H1 (cell line): ENCODE results near the gene KCNJ5. TPM values are rescaled to one million over a fixed set of nuclear protein-coding genes. Genes with fewer than 3 reads are reported as not detected.

ENCODE experiments used
- CTCF ChIA-PET: fragments of 300-600 bp; sonication (Branson Sonifier 250); formaldehyde crosslinking; loops from one replicate; lab custom pipeline; 2021; ENCODE audit not compliant: partially characterized antibody; lab: Charles Lee
- POLR2A ChIA-PET: fragments of 300-600 bp; sonication (Branson Sonifier 250); formaldehyde crosslinking; loops from one replicate; lab custom pipeline; 2021; ENCODE audit warnings: inconsistent platforms; ENCODE audit not compliant: partially characterized antibody; lab: Charles Lee
- DNase-seq, 2 experiments: peaks; one replicate each; pipeline versions ENCODE4 v3.0.0 to v3.0.0-alpha.2; 2010 to 2022; ENCODE audit warnings: low spot score in 2 of 2, low read depth in 1 of 2, mixed read lengths in 1 of 2
- FAIRE-seq: peaks from 2 replicates; lab custom pipeline; 2011; peaks lifted over from hg19 to GRCh38; lab: Jason Lieb, UNC
- H2AFZ ChIP-seq: 2 replicates; pipeline ENCODE4 v1.8.1; 2012; ENCODE audit warnings: low read length, inconsistent platforms
- H2AK5ac ChIP-seq: 2 replicates; pipeline ENCODE4 v1.6.1; 2013; ENCODE audit warnings: low read depth, low read length
- H2BK120ac ChIP-seq: replicated peaks from 2 replicates; pipeline ENCODE3; 2013; ENCODE audit warnings: low read depth, low read length, inconsistent platforms
- H2BK12ac ChIP-seq: 2 replicates; pipeline ENCODE4 v1.6.1; 2013; ENCODE audit warnings: low read depth, low read length
- H2BK15ac ChIP-seq: 2 replicates; pipeline ENCODE4 v1.6.1; 2013; ENCODE audit warnings: low read length
- H2BK20ac ChIP-seq: 2 replicates; pipeline ENCODE4 v1.6.1; 2013; ENCODE audit warnings: low read length
- H2BK5ac ChIP-seq: 2 replicates; pipeline ENCODE4 v1.6.1; 2013; ENCODE audit warnings: low read depth, low read length
- H3K14ac ChIP-seq: 2 replicates; pipeline ENCODE4 v1.6.1; 2013; ENCODE audit warnings: inconsistent platforms; ENCODE audit not compliant: insufficient read length
- H3K18ac ChIP-seq: 2 replicates; pipeline ENCODE4 v1.6.1; 2013; ENCODE audit warnings: low read length; ENCODE audit errors: extremely low read depth
- H3K23ac ChIP-seq: 2 replicates; pipeline ENCODE4 v1.6.1; 2013; ENCODE audit warnings: inconsistent platforms; ENCODE audit not compliant: insufficient read length
- H3K23me2 ChIP-seq: 2 replicates; pipeline ENCODE4 v1.6.1; 2013; ENCODE audit warnings: low read depth, low read length
- H3K27ac ChIP-seq: 2 replicates; pipeline ENCODE4 v1.6.1; 2011; ENCODE audit warnings: low read depth, low read length, inconsistent platforms
- H3K27me3 ChIP-seq, 4 experiments: replicated peaks in 1 of 4; 1 replicate in 1 of 4; 2 replicates in 3 of 4; pipeline versions ENCODE4 v1.6.1 to v1.8.1; 2011 to 2013; ENCODE audit warnings: low read length in 3 of 4, mild to moderate bottlenecking in 3 of 4, inconsistent platforms in 2 of 4, mixed read lengths in 2 of 4, moderate library complexity in 1 of 4; ENCODE audit not compliant: control insufficient read depth in 3 of 4, insufficient read depth in 3 of 4; ENCODE audit errors: extremely low read depth in 1 of 4
- H3K36me3 ChIP-seq, 4 experiments: 2 replicates each; pipeline versions ENCODE4 v1.6.1 to v1.8.1; 2011 to 2013; ENCODE audit warnings: mild to moderate bottlenecking in 4 of 4, low read length in 3 of 4, moderate library complexity in 2 of 4, control low read depth in 1 of 4, inconsistent platforms in 1 of 4; ENCODE audit not compliant: insufficient read depth in 4 of 4, control insufficient read depth in 2 of 4
- H3K4ac ChIP-seq: replicated peaks from 2 replicates; pipeline ENCODE3; 2013; ENCODE audit warnings: low read length, low read depth, mixed read lengths, inconsistent platforms; ENCODE audit not compliant: insufficient read length
- H3K4me1 ChIP-seq, 4 experiments: replicated peaks in 1 of 4; 1 replicate in 1 of 4; 2 replicates in 3 of 4; pipeline versions ENCODE4 v1.6.1 to v1.8.1; 2011 to 2013; ENCODE audit warnings: low read length in 3 of 4, inconsistent platforms in 2 of 4, mixed read lengths in 1 of 4; ENCODE audit not compliant: insufficient read depth in 4 of 4, control insufficient read depth in 3 of 4
- H3K4me2 ChIP-seq, 2 experiments: 2 replicates each; pipeline versions ENCODE4 v1.6.1 to v1.8.1; 2011 to 2013; ENCODE audit warnings: low read depth in 2 of 2, low read length in 2 of 2, control low read depth in 1 of 2, inconsistent platforms in 1 of 2, mild to moderate bottlenecking in 1 of 2; ENCODE audit not compliant: insufficient read depth in 1 of 2
- H3K4me3 ChIP-seq, 4 experiments: fragments of 200-600, 300-600 bp in 1 of 4; sonication (generic), shearing (Covaris generic), sonication (Bioruptor Twin) in 1 of 4; 2 replicates each; pipeline versions ENCODE4 v1.5.1 to v1.8.1; 2011 to 2016; ENCODE audit warnings: low read length in 4 of 4, low read depth in 3 of 4, control low read depth in 2 of 4, inconsistent platforms in 2 of 4, mild to moderate bottlenecking in 2 of 4, mixed read lengths in 1 of 4, moderate library complexity in 1 of 4; ENCODE audit not compliant: insufficient read depth in 2 of 4; ENCODE audit errors: extremely low read depth in 1 of 4
- H3K56ac ChIP-seq: replicated peaks from 2 replicates; pipeline ENCODE3; 2013; ENCODE audit warnings: low read depth, mild to moderate bottlenecking, mixed read lengths, low read length, inconsistent platforms; ENCODE audit not compliant: insufficient read length
- H3K79me1 ChIP-seq: 2 replicates; pipeline ENCODE4 v1.6.1; 2013; ENCODE audit warnings: low read depth, low read length, control low read depth
- H3K79me2 ChIP-seq, 2 experiments: 2 replicates each; pipeline versions ENCODE4 v1.6.1 to v1.8.1; 2012 to 2013; ENCODE audit warnings: low read length in 2 of 2, mild to moderate bottlenecking in 2 of 2, inconsistent platforms in 1 of 2; ENCODE audit not compliant: insufficient read depth in 2 of 2, control insufficient read depth in 1 of 2
- H3K9ac ChIP-seq, 4 experiments: replicated peaks in 1 of 4; 1 replicate in 1 of 4; 2 replicates in 3 of 4; pipeline versions ENCODE4 v1.6.1 to v1.8.1; 2011 to 2013; ENCODE audit warnings: low read depth in 3 of 4, low read length in 3 of 4, control low read depth in 2 of 4, mild to moderate bottlenecking in 2 of 4, moderate library complexity in 2 of 4, inconsistent platforms in 1 of 4; ENCODE audit errors: extremely low read depth in 1 of 4
- H3K9me3 ChIP-seq, 2 experiments: 2 replicates each; pipeline versions ENCODE4 v1.6.1 to v1.8.1; 2012 to 2013; ENCODE audit warnings: mild to moderate bottlenecking in 2 of 2, moderate library complexity in 2 of 2, control low read depth in 1 of 2, inconsistent platforms in 1 of 2, low read depth in 1 of 2, low read length in 1 of 2, mixed read lengths in 1 of 2; ENCODE audit not compliant: insufficient read depth in 2 of 2
- H4K20me1 ChIP-seq, 2 experiments: replicated peaks in 1 of 2; 2 replicates each; pipeline versions ENCODE3 to v1.8.1; 2011 to 2013; ENCODE audit warnings: inconsistent platforms in 2 of 2, low read length in 2 of 2, mild to moderate bottlenecking in 1 of 2; ENCODE audit not compliant: insufficient read depth in 2 of 2, control insufficient read depth in 1 of 2
- H4K5ac ChIP-seq: 2 replicates; pipeline ENCODE4 v1.6.1; 2013; ENCODE audit warnings: low read length, low read depth, mixed read lengths, inconsistent platforms; ENCODE audit not compliant: insufficient read length
- H4K8ac ChIP-seq: 2 replicates; pipeline ENCODE4 v1.8.0; 2013; ENCODE audit warnings: mild to moderate bottlenecking, moderate library complexity, low read length, inconsistent platforms; ENCODE audit not compliant: insufficient read depth; ENCODE audit errors: extremely low read depth
- H4K91ac ChIP-seq: replicated peaks from 2 replicates; pipeline ENCODE3; 2013; ENCODE audit warnings: low read length, mixed read lengths, inconsistent platforms; ENCODE audit not compliant: insufficient read length
- BACH1 ChIP-seq: IDR thresholded peaks from 2 replicates; pipeline ENCODE4 v1.6.1; 2012; ENCODE audit warnings: low read length, improper control_type of control experiment
- EZH2 ChIP-seq: fragments of 200-600 bp; sonication (generic); IDR thresholded peaks from 2 replicates; pipeline ENCODE4 v1.7.1; 2012; ENCODE audit warnings: low read depth, mild to moderate bottlenecking, moderate library complexity, low read length, inconsistent platforms; ENCODE audit not compliant: severe bottlenecking
- FOSL1 ChIP-seq: IDR thresholded peaks from 2 replicates; pipeline ENCODE4 v1.6.1; 2011; ENCODE audit warnings: mild to moderate bottlenecking, low read depth, low read length, moderate library complexity; ENCODE audit not compliant: insufficient read depth
- JUND ChIP-seq: IDR thresholded peaks from 2 replicates; pipeline ENCODE4 v1.6.1; 2011; ENCODE audit warnings: mild to moderate bottlenecking, improper control_type of control experiment, low read length
- KDM1A ChIP-seq: fragments of 200-600, 300-600 bp; sonication (generic); IDR thresholded peaks from 2 replicates; pipeline ENCODE4 v1.7.1; 2016; ENCODE audit warnings: mild to moderate bottlenecking, low read length, borderline replicate concordance
- NRF1 ChIP-seq: IDR thresholded peaks from 2 replicates; pipeline ENCODE4 v1.6.1; 2011; ENCODE audit warnings: mild to moderate bottlenecking, low read depth, low read length, improper control_type of control experiment
- SIRT6 ChIP-seq: IDR thresholded peaks from one replicate; pipeline ENCODE4 v1.7.1; 2012; ENCODE audit warnings: low read length, inconsistent platforms
- SP2 ChIP-seq: IDR thresholded peaks from 2 replicates; pipeline ENCODE4 v1.6.1; 2012; ENCODE audit warnings: mild to moderate bottlenecking, low read length, inconsistent platforms
- SRF ChIP-seq: IDR thresholded peaks from 2 replicates; pipeline ENCODE4 v1.6.1; 2011; ENCODE audit warnings: mild to moderate bottlenecking, low read depth, low read length, moderate library complexity
- TCF12 ChIP-seq: IDR thresholded peaks from 2 replicates; pipeline ENCODE4 v1.6.1; 2011; ENCODE audit warnings: low read depth, mild to moderate bottlenecking, low read length
- WGBS, 2 experiments: shearing (Covaris generic) in 1 of 2; methylation state at CpG; one replicate each; pipeline versions ENCODE4 v1.1.6 to v1.1.7; 2013 to 2015; ENCODE audit warnings: low lambda C conversion rate in 2 of 2, mixed read lengths in 2 of 2, inconsistent platforms in 1 of 2, low coverage in 1 of 2, missing lambda C conversion rate in 1 of 2; ENCODE audit not compliant: insufficient replicate concordance in 2 of 2, insufficient coverage in 1 of 2, insufficient read length in 1 of 2; ENCODE audit errors: extremely low coverage in 1 of 2, missing lambda C conversion rate in 1 of 2; 5-methylcytosine and 5-hydroxymethylcytosine counted together
- polyA plus RNA-seq, 7 experiments: library from polyadenylated mRNA; depleted of rRNA in 3 of 7; stranded (reverse) in 5 of 7; unstranded in 2 of 7; fragments of >200 nt in 5 of 7; fragments of 200-250 nt in 2 of 7; gene quantifications; 1 replicate in 5 of 7; 2 replicates in 1 of 7; 4 replicates in 1 of 7; pipeline versions ENCODE4 v1.2.1 to v1.2.3, GENCODE V29; 2011 to 2013; ENCODE audit warnings: missing spikeins in 2 of 7, mixed read lengths in 2 of 7
- total RNA-seq: library from RNA; stranded (reverse); fragmentation: NEBNext Ultra II Directional; extraction: Animal tissue kit (Norgen Biotek cat#: 25700); gene quantifications from 2 replicates; pipeline ENCODE4 v1.2.1, GENCODE V29; 2021
- TF ChIP-seq, protein P1 (sequence below), 3 experiments: IDR thresholded peaks; 1 replicate in 2 of 3; 2 replicates in 1 of 3; pipeline versions ENCODE4 v1.5.1 to v1.6.1; 2011; ENCODE audit warnings: low read length in 3 of 3, mild to moderate bottlenecking in 3 of 3, inconsistent platforms in 2 of 3, low read depth in 1 of 3, moderate library complexity in 1 of 3; ENCODE audit not compliant: insufficient read depth in 1 of 3; ENCODE audit errors: control extremely low read depth in 1 of 3
- TF ChIP-seq, protein P2 (sequence below): IDR thresholded peaks from 2 replicates; pipeline ENCODE4 v1.6.1; 2011; ENCODE audit warnings: low read depth, mild to moderate bottlenecking, low read length; ENCODE audit not compliant: insufficient read depth

KCNJ5 gene
- total and polyA plus RNA-seq, 2 of the 8 experiments (the other 6 are each of a cell fraction or from before 2014, with no cell fraction given) = 0.05 TPM; not detected in 1

DNA sequence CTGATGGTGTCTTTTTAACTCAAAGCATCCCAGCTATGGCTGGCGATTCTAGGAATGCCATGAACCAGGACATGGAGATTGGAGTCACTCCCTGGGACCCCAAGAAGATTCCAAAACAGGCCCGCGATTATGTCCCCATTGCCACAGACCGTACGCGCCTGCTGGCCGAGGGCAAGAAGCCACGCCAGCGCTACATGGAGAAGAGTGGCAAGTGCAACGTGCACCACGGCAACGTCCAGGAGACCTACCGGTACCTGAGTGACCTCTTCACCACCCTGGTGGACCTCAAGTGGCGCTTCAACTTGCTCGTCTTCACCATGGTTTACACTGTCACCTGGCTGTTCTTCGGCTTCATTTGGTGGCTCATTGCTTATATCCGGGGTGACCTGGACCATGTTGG is 20.1 kb downstream of the KCNJ5 start:
- Histone ChIP-seq H3K23ac (no peak overlapping the region), H3K9ac (no peak overlapping the region), H4K5ac (no peak overlapping the region), H3K27ac (no peak overlapping the region), H2BK20ac (no peak overlapping the region), H3K4me3 (no peak overlapping the region), H3K56ac (no peak overlapping the region), H3K36me3 (no peaks in the 10 kb centered on the region), H4K20me1 (no peaks in the 10 kb centered on the region), H2BK5ac (no peak overlapping the region), H2BK120ac (no peak overlapping the region), H3K14ac (no peak overlapping the region), H3K79me1 (no peaks in the 10 kb centered on the region), H3K18ac (no peak overlapping the region), H2AFZ (no peak overlapping the region), H3K27me3 (peaks cover under 1 to 20% (median 12%) of the 10 kb centered on the region in 4 experiments), H2BK12ac (no peak overlapping the region), H3K4me2 (no peak overlapping the region), H2AK5ac (no peak overlapping the region), H3K79me2 (no peaks in the 10 kb centered on the region), H3K23me2 (peaks cover 8% of the 10 kb centered on the region; the same call in 1 of the 2 replicates), H4K91ac (no peak overlapping the region), H4K8ac (no peak overlapping the region), H3K4me1 (no peaks in the 10 kb centered on the region), H3K9me3 (peaks cover 0 to 4% of the 10 kb centered on the region in 2 experiments; a peak in 2 of 4 replicates), H2BK15ac (no peak overlapping the region), H3K4ac (no peak overlapping the region)
- no peak for DNase-seq
- CTCF ChIA-PET = interaction anchor here (1.7 to 14.9 kb wide), 3 partner anchors 22 to 38 kb away, joined by 5 to 332 read pairs (median 108); partner anchors contain the start of genes KCNJ5 and TP53AIP1
- no peak for FAIRE-seq
- POLR2A ChIA-PET = no interaction called here
- 97% methylated on average over 16 of the region's 17 CpGs; no CpG with 5 or more reads in 1 of the 2 experiments for WGBS, 2 experiments
- TF ChIP-seq NRF1 = no peak
- TF ChIP-seq BACH1 = no peak
- TF ChIP-seq, protein P1, sequence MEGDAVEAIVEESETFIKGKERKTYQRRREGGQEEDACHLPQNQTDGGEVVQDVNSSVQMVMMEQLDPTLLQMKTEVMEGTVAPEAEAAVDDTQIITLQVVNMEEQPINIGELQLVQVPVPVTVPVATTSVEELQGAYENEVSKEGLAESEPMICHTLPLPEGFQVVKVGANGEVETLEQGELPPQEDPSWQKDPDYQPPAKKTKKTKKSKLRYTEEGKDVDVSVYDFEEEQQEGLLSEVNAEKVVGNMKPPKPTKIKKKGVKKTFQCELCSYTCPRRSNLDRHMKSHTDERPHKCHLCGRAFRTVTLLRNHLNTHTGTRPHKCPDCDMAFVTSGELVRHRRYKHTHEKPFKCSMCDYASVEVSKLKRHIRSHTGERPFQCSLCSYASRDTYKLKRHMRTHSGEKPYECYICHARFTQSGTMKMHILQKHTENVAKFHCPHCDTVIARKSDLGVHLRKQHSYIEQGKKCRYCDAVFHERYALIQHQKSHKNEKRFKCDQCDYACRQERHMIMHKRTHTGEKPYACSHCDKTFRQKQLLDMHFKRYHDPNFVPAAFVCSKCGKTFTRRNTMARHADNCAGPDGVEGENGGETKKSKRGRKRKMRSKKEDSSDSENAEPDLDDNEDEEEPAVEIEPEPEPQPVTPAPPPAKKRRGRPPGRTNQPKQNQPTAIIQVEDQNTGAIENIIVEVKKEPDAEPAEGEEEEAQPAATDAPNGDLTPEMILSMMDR (IDR thresholded peaks at IDR 0.05; ENCODE audit: control extremely low read depth in 1 of 3, insufficient read depth in 1 of 3, low read depth in 1 of 3, low read length in 3 of 3) = no peak
- TF ChIP-seq TCF12 = no peak
- TF ChIP-seq SP2 = no peak
- no peak for TF ChIP-seq SRF
- no peak for TF ChIP-seq JUND
- TF ChIP-seq, protein P2, sequence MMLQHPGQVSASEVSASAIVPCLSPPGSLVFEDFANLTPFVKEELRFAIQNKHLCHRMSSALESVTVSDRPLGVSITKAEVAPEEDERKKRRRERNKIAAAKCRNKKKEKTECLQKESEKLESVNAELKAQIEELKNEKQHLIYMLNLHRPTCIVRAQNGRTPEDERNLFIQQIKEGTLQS = no peak
- TF ChIP-seq SIRT6 = no peak
- TF ChIP-seq FOSL1 = no peak
- TF ChIP-seq EZH2 = no peak
- TF ChIP-seq KDM1A = no peak
